Right lobe of liver (tissue), 4 donors: ENCODE results near the gene PGM1.

Experiments
- POLR2A ChIP-seq: fragments of 450-650 bp; IDR thresholded peaks from one replicate; pipeline ENCODE4 v1.6.1; 2017; ENCODE audit warnings: antibody characterized with exemption, mild to moderate bottlenecking
- TF ChIP-seq, protein P1 (sequence below), 4 donors: fragments of 200-600 bp in 3 of 4; fragments of 450-650 bp in 1 of 4; IDR thresholded peaks; one replicate each; pipeline versions ENCODE4 v1.5.1 to v1.8.0; 2016 to 2022; ENCODE audit warnings: antibody characterized with exemption in 4 of 4, mild to moderate bottlenecking in 2 of 4
- donor health status: DM: no; HTN: no; CAD: no.
- donor health status: DM: no; HTN: no; CAD: no.
- donor health status: DM: no; HTN: yes; CAD: no.

DNA sequence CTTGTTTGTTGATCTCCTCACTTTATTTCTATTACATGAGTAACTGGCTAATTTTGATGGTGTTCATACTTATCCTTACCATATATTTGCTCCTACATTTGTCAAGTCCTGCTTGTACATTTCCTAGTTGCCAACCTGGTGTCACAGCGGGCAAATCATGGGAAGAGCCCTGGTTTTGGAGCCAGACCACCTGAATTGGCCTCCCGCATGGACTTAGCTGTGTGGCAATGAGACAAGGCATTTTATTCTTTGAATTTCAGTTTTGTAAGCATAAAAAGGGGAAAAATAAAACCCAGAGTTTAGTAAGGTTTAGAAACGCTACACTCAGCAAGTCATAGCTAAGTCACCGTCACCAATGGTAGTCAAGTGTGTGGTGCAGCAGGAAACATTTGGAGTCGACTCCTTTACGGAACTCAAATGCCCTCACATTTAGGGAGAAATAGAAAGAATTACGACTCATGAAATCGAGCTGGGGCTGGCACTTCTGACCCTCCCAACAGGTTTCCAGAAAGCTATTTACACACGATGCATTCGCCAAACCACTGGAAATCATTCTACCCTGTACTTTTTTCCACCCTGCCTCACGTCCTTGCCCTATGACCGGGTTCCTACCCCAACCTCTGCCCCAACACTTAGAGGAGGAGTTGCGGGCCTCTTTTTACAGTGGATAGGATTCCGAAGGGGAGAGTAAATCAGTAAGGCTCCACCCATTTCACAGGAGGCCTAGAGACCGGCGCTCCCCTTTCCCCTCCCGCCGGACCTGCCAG is 492 bp upstream of the PGM1 start:
- TF ChIP-seq, protein P1, sequence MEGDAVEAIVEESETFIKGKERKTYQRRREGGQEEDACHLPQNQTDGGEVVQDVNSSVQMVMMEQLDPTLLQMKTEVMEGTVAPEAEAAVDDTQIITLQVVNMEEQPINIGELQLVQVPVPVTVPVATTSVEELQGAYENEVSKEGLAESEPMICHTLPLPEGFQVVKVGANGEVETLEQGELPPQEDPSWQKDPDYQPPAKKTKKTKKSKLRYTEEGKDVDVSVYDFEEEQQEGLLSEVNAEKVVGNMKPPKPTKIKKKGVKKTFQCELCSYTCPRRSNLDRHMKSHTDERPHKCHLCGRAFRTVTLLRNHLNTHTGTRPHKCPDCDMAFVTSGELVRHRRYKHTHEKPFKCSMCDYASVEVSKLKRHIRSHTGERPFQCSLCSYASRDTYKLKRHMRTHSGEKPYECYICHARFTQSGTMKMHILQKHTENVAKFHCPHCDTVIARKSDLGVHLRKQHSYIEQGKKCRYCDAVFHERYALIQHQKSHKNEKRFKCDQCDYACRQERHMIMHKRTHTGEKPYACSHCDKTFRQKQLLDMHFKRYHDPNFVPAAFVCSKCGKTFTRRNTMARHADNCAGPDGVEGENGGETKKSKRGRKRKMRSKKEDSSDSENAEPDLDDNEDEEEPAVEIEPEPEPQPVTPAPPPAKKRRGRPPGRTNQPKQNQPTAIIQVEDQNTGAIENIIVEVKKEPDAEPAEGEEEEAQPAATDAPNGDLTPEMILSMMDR (IDR thresholded peaks at IDR 0.05) = no peak
- no peak for TF ChIP-seq POLR2A
